ENCODE data around the gene DCST2.
A peak's percentile ranks its signal among the peaks of the same experiment; 100 is the strongest.
"Not testable (repeated sequence)": the region's sequence is repeated elsewhere in the genome, so short reads cannot be mapped to it uniquely, and the experiment has no call there.

DCST2 gene

DNA sequence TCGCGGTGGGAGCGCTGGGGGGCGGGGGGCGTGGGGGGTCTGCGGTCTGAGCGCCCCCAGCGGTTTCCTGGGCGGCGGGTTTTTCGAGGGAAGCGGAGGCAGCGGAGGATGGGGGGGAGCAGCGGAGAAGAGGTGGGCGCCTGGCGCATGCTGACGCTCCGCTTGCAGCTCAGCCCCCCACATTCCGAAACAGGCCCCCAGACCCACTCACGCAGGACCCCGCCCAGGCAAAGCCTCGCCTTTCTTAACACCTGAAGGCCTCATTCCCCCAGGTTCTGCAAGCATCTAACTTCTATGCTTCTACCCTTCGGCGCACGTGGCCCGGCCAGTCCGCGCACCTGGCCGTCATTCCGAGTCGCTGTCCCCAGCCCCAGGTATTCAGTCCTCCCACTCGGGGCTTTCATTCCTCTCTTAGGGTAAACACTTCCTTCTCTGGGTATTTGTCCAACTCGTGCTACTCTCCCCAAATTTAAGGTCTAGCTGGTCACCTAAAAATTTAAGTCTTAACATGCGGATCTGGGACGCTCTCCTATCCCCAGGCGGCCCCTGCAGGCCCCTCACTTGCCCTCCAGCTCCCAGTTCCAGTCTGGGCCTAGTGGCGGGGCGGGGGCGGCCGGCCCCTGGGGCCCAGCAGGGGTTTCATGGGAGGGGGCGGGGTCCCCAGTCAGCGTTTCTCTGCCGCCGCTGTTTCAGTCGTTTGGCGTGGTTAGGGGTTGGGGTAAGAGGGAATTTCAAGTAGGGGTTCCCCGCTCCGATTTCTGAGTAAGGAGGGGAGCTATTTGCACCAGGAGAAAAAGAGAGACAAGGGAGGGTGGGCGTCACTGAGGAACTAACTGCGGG is 33.8 kb downstream of the DCST2 start:
- TF ChIP-seq, protein P1, sequence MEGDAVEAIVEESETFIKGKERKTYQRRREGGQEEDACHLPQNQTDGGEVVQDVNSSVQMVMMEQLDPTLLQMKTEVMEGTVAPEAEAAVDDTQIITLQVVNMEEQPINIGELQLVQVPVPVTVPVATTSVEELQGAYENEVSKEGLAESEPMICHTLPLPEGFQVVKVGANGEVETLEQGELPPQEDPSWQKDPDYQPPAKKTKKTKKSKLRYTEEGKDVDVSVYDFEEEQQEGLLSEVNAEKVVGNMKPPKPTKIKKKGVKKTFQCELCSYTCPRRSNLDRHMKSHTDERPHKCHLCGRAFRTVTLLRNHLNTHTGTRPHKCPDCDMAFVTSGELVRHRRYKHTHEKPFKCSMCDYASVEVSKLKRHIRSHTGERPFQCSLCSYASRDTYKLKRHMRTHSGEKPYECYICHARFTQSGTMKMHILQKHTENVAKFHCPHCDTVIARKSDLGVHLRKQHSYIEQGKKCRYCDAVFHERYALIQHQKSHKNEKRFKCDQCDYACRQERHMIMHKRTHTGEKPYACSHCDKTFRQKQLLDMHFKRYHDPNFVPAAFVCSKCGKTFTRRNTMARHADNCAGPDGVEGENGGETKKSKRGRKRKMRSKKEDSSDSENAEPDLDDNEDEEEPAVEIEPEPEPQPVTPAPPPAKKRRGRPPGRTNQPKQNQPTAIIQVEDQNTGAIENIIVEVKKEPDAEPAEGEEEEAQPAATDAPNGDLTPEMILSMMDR (IDR thresholded peaks at IDR 0.05; ENCODE audit: low read depth, low read length) = no peak
- TF ChIP-seq MYC (IDR thresholded peaks at IDR 0.05; ENCODE audit: low read depth, low read length) = peak; percentile 96
- peak; percentile 68 for TF ChIP-seq POLR2A (IDR thresholded peaks at IDR 0.05; ENCODE audit: extremely low read depth, insufficient read length)
- TF ChIP-seq, protein P2, sequence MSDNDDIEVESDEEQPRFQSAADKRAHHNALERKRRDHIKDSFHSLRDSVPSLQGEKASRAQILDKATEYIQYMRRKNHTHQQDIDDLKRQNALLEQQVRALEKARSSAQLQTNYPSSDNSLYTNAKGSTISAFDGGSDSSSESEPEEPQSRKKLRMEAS (IDR thresholded peaks at IDR 0.05; ENCODE audit: low read depth, low read length) = peak; percentile 96
- DNase-seq (ENCODE audit: low read depth) = peak; percentile 89
- H3K4me3 ChIP-seq (ENCODE audit: low read depth, low read length) = peak overlapping the region; percentile 80

DNA sequence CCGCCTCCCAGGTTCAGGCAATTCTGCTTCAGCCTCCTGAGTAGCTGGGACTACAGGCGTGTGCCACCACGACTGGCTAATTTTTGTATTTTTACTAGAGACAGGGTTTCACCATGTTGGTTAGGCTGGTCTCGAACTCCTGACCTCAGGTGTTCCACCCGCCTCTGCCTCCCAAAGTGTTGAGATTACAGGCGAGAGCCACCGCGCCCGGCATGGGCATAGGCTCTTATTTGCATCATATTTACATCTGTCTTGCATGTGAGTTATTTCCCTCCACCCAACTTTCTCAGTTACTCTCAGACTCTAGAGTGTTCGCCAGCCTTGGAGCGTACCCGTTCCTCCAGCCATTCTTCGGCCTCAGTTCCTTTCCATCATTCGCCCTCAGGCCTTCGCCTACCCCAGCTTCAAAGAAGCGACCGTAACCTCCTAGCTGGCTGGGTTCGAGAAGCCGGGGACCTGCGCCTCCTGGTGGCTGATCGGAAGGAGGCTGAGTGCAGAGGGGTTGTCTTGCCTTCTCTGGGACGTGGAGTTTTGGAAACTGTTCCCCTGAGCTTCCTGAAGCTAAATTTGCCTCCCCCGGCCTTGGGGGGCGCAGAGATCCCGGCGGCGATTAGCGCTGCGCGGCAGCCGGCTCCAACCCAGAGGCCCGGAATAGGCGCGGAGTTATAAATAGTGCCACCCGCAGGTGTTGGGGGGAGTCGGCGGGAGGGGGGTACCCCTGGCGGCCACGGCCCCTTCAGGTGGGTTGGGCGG is 34.6 kb downstream of the DCST2 start:
- peak overlapping the region; percentile 50 for H3K4me3 ChIP-seq (ENCODE audit: low read depth, low read length)
- 0 out of 2 replicates have a peak, but pooled peaks have one; percentile 36 for TF ChIP-seq MYC (IDR thresholded peaks at IDR 0.05; ENCODE audit: low read depth, low read length)
- TF ChIP-seq, protein P1 (IDR thresholded peaks at IDR 0.05; ENCODE audit: low read depth, low read length) = peak; percentile 94
- TF ChIP-seq, protein P2 (IDR thresholded peaks at IDR 0.05; ENCODE audit: low read depth, low read length) = peak; percentile 6; the same call in 1 of the 2 replicates
- peak; percentile 36 for TF ChIP-seq POLR2A (IDR thresholded peaks at IDR 0.05; ENCODE audit: extremely low read depth, insufficient read length)
- peak; percentile 94 for DNase-seq (ENCODE audit: low read depth)

DNA sequence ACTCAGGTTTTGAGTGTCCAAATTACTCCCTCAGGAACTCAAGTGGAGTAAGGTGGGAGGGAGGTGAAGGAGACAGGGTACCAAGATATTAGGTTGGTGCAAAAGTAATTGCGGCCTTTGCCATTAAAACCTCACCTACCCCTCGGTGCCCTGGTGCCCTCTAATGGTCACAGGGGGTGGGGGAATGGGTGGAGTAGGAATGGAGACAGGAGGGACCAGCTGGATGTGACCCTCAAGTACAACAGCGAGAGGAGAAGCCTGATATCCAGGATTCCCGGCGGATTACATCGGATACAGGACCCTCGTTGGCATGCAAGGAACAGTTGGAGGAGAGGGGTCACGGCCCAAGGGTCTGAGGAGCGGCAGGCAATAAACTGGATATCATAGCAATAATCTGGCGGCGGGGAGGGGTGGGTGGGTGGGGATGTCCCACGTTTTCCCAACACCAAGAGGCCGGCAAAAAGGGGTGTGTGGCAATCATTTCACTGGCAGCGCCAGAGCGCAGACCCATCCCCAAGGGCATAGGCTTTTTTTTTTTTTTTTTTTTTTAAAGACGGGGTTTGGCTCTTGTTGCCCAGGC is 35.3 kb downstream of the DCST2 start:
- TF ChIP-seq MYC (IDR thresholded peaks at IDR 0.05; ENCODE audit: low read depth, low read length) = no peak
- TF ChIP-seq, protein P1 (IDR thresholded peaks at IDR 0.05; ENCODE audit: low read depth, low read length) = peak; percentile 22
- peak overlapping the region; percentile 50 for H3K4me3 ChIP-seq (ENCODE audit: low read depth, low read length)
- DNase-seq (ENCODE audit: low read depth) = peak; percentile 32

DNA sequence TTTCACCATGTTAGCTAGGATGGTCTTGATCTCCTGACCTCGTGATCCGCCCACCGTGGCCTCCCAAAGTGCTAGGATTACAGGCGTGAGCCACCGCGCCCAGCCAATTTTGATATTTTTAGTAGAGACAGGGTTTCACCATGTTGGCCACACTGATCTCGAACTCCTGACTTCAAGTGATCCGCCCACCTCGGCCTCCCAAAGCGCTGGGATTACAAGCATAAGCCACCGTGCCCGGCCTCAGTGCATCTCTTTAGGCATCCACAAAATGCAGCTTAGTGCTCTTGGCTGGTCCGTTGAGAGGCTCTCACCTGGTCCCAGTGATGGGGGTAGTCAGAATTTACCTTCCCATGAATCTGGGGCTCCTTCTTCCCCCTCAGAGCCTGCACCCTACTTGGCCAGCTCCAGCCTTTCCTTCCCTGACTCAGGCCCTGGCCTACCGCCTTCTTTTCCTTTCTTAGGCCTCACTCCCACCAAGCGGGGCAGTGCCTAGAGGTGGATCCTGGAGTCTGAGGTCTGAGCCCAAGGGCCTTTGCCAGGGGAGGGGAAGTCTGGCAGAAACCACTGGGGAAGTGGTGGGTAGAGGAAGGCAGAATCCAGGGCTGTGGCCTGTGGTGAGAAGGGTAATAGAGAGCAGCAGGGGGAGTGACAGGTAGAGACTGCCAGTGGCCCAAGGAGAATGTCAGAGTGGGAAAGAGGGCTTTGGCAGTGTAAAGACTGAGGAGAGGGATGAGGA is 36.4 kb downstream of the DCST2 start:
- H3K4me3 ChIP-seq (ENCODE audit: low read depth, low read length) = no peak overlapping the region
- TF ChIP-seq, protein P1 (IDR thresholded peaks at IDR 0.05; ENCODE audit: low read depth, low read length) = no peak
- TF ChIP-seq POLR2A (IDR thresholded peaks at IDR 0.05; ENCODE audit: extremely low read depth, insufficient read length) (no peak), MYC (IDR thresholded peaks at IDR 0.05; ENCODE audit: low read depth, low read length) (no peak)
- TF ChIP-seq, protein P2 (IDR thresholded peaks at IDR 0.05; ENCODE audit: low read depth, low read length) = no peak
- DNase-seq (ENCODE audit: low read depth) = peak; percentile 69

DNA sequence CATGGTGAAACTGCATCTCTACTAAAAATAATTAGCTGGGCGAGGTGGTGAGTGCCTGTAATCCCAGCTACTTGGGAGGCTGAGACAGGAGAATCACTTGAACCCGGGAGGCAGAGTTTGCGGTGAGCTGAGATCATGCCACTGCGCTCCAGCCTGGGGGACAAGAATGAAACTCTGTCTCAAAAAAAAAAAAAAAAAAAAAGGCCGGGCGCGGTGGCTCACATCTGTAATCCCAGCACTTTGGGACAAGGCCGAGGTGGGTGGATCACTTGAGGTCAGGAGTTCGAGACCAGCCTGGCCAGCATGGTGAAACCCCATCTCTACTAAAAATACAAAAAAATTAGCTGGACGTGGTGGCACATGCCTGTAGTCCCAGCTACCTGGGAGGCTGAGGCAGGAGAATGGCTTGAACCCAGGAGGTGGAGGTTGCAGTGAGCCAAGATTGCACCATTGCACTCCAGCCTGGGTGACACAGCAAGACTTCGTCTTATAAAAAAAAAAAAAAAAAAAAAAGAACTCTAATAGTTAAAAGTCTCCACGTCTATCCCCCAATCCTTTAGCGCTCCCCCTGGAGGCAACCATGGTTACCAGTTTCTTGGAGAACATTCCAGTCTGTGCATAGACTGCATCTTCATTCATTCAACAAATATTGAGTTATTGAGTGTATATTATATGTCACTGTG is 38.1 kb downstream of the DCST2 start:
- not testable (repeated sequence) for H3K4me3 ChIP-seq (ENCODE audit: low read depth, low read length)
- peak; percentile 67 for DNase-seq (ENCODE audit: low read depth)
- TF ChIP-seq, protein P1 (IDR thresholded peaks at IDR 0.05; ENCODE audit: low read depth, low read length) = peak; percentile 25

Data from NB4 (cell line).